HEK293 (cell line): Measurements from ENCODE around the gene RPS27.
A peak's percentile ranks its signal among the peaks of the same experiment; 100 is the strongest.

ENCODE experiments used
- CTCF ChIA-PET: fragments of 350-600 bp; formaldehyde crosslinking; extraction: SDS; loops from one replicate; lab custom pipeline; 2021; ENCODE audit warnings: antibody characterized with exemption; lab: Yijun Ruan, JAX
- POLR2A ChIA-PET: fragments of 300-600 bp; formaldehyde crosslinking; extraction: SDS; loops from one replicate; lab custom pipeline; 2020; ENCODE audit warnings: antibody characterized with exemption, inconsistent platforms; lab: Yijun Ruan, JAX
- H3K27ac ChIP-seq: fragments of 200-500 bp; sonication (Bioruptor generic); 2 replicates; pipeline ENCODE4 v1.5.1; 2014; ENCODE audit warnings: low read depth, low read length, control low read depth, inconsistent platforms; ENCODE audit errors: extremely low read depth
- H3K36me3 ChIP-seq, 2 experiments: fragments of 200-500 bp in 1 of 2; sonication (Bioruptor generic) in 1 of 2; 1 replicate in 1 of 2; 2 replicates in 1 of 2; pipeline ENCODE4 v1.5.1; 2014 to 2017; ENCODE audit warnings: inconsistent platforms in 2 of 2, low read length in 2 of 2; ENCODE audit not compliant: control insufficient read depth in 2 of 2, insufficient read depth in 1 of 2
- H3K4me1 ChIP-seq: fragments of 200-500 bp; sonication (Bioruptor generic); 2 replicates; pipeline ENCODE4 v1.5.1; 2014; ENCODE audit warnings: mild to moderate bottlenecking, low read length, inconsistent platforms; ENCODE audit not compliant: control insufficient read depth, insufficient read depth
- H3K4me3 ChIP-seq: 2 replicates; pipeline ENCODE4 v1.5.1; 2011; ENCODE audit warnings: low read depth, mild to moderate bottlenecking, control low read depth, low read length, moderate library complexity
- H3K9me3 ChIP-seq: fragments of 200-500 bp; sonication (Bioruptor generic); 2 replicates; pipeline ENCODE4 v1.5.1; 2014; ENCODE audit warnings: low read depth, low read length, inconsistent platforms; ENCODE audit not compliant: control insufficient read depth, insufficient read depth
- EGR2 ChIP-seq: fragments of 450-650 bp; formaldehyde crosslinking; IDR thresholded peaks from 2 replicates; pipeline ENCODE4 v1.5.1; 2016; ENCODE audit warnings: low read depth, missing biosample characterization, missing genetic modification characterization
- GLIS2 ChIP-seq: fragments of 450-650 bp; formaldehyde crosslinking; IDR thresholded peaks from 2 replicates; pipeline ENCODE4 v1.5.1; 2016; ENCODE audit warnings: missing biosample characterization, missing genetic modification characterization
- PATZ1 ChIP-seq: fragments of 450-650 bp; formaldehyde crosslinking; IDR thresholded peaks from 2 replicates; pipeline ENCODE4 v1.5.1; 2016; ENCODE audit warnings: missing biosample characterization, missing genetic modification characterization
- RBAK ChIP-seq: fragments of 450-650 bp; formaldehyde crosslinking; IDR thresholded peaks from 2 replicates; pipeline ENCODE4 v1.5.1; 2016; ENCODE audit warnings: missing biosample characterization, missing genetic modification characterization
- WT1 ChIP-seq: fragments of 450-650 bp; formaldehyde crosslinking; IDR thresholded peaks from 2 replicates; pipeline ENCODE4 v1.5.1; 2016; ENCODE audit warnings: missing biosample characterization, missing genetic modification characterization
- YY1 ChIP-seq: fragments of 450-650 bp; formaldehyde crosslinking; IDR thresholded peaks from 2 replicates; pipeline ENCODE4 v1.5.1; 2018; ENCODE audit warnings: missing biosample characterization, missing genetic modification characterization
- ZFHX2 ChIP-seq: fragments of 450-650 bp; formaldehyde crosslinking; conservative IDR thresholded peaks from 2 replicates; pipeline ENCODE4 v1.5.1; 2016; ENCODE audit warnings: missing biosample characterization, missing genetic modification characterization
- ZNF157 ChIP-seq: fragments of 450-650 bp; formaldehyde crosslinking; IDR thresholded peaks from 2 replicates; pipeline ENCODE4 v1.5.1; 2016; ENCODE audit warnings: missing biosample characterization, missing genetic modification characterization
- ZNF280C ChIP-seq: fragments of 450-650 bp; formaldehyde crosslinking; IDR thresholded peaks from 2 replicates; pipeline ENCODE4 v1.5.1; 2016; ENCODE audit warnings: missing biosample characterization, missing genetic modification characterization
- ZNF366 ChIP-seq: fragments of 450-650 bp; formaldehyde crosslinking; conservative IDR thresholded peaks from 2 replicates; pipeline ENCODE4 v1.5.1; 2016; ENCODE audit warnings: missing biosample characterization, missing genetic modification characterization
- ZNF394 ChIP-seq: fragments of 450-650 bp; formaldehyde crosslinking; IDR thresholded peaks from 2 replicates; pipeline ENCODE4 v1.5.1; 2016; ENCODE audit warnings: missing biosample characterization, missing genetic modification characterization, mild to moderate bottlenecking, moderate library complexity, borderline replicate concordance
- ZNF513 ChIP-seq: fragments of 450-650 bp; IDR thresholded peaks from 2 replicates; pipeline ENCODE4 v1.5.1; 2018; ENCODE audit warnings: missing biosample characterization, missing genetic modification characterization
- ZNF610 ChIP-seq: fragments of 450-650 bp; formaldehyde crosslinking; IDR thresholded peaks from 2 replicates; pipeline ENCODE4 v1.5.1; 2016; ENCODE audit warnings: missing biosample characterization, missing genetic modification characterization, borderline replicate concordance
- ZNF692 ChIP-seq: fragments of 450-650 bp; formaldehyde crosslinking; IDR thresholded peaks from 2 replicates; pipeline ENCODE4 v1.5.1; 2016; ENCODE audit warnings: missing biosample characterization, missing genetic modification characterization
- ZNF76 ChIP-seq: fragments of 450-650 bp; formaldehyde crosslinking; IDR thresholded peaks from 2 replicates; pipeline ENCODE4; 2016; ENCODE audit warnings: low read depth, missing biosample characterization, missing genetic modification characterization, borderline replicate concordance
- ZNF791 ChIP-seq: fragments of 450-650 bp; formaldehyde crosslinking; IDR thresholded peaks from 2 replicates; pipeline ENCODE4 v1.5.1; 2016; ENCODE audit warnings: missing biosample characterization, missing genetic modification characterization
- ZNF843 ChIP-seq: fragments of 450-650 bp; formaldehyde crosslinking; IDR thresholded peaks from 2 replicates; pipeline ENCODE4 v1.5.1; 2016; ENCODE audit warnings: missing biosample characterization, missing genetic modification characterization
- ZSCAN16 ChIP-seq: fragments of 450-650 bp; formaldehyde crosslinking; IDR thresholded peaks from 2 replicates; pipeline ENCODE4 v1.5.1; 2016; ENCODE audit warnings: missing biosample characterization, missing genetic modification characterization
- TF ChIP-seq, protein P1 (sequence below): fragments of 450-650 bp; formaldehyde crosslinking; IDR thresholded peaks from 2 replicates; pipeline ENCODE4 v1.5.1; 2016; ENCODE audit warnings: missing biosample characterization, missing genetic modification characterization
- TF ChIP-seq, protein P2 (sequence below): fragments of 450-650 bp; formaldehyde crosslinking; IDR thresholded peaks from 2 replicates; pipeline ENCODE4 v1.5.1; 2016; ENCODE audit warnings: missing biosample characterization, missing genetic modification characterization

Gene RPS27

DNA sequence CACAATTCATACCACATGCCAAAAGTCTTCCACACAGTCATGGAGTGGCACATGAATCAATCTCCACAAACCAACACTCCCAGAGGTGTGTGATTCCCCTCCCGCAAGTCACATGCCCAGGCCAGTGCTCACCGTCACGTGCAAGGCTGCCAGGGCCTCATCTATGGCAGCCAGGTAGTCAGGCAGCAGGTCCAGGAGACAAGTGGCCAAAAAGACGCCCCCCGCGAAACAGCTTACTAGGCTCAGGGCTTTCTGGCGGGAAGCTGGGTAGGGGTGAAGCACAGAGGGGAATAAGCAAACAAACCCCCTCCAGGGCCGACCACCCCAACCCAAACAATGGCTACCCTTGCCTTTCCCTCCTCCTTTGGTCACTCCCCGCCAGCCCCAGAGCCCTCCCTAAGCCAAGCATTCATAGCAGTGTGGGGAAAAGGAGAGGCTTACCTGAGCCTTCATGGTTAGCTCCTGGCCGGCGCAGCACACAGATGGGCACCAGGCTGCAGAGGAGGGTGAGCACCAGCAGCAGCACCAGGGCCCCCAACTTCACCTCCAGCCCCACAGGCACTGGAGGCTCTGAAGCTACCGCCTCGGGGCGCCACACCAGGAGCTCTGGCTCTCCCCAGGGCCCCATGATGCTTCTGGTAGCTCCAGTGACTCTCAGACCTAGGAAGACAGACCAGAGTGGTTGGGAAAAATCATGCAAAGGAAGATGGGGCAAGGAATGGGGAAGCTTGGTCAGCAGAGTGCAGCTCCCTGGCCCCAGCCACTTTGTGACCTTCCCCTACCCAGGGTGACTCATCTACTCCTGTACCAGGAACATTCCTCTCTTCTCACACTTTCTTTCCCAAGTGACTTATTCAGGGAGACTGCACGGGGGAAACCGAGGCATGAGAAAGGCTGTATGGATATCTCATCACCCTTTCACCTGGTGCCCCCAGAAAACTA, 28.2 kb upstream of the RPS27 start (continued):
- TF ChIP-seq, protein P1, sequence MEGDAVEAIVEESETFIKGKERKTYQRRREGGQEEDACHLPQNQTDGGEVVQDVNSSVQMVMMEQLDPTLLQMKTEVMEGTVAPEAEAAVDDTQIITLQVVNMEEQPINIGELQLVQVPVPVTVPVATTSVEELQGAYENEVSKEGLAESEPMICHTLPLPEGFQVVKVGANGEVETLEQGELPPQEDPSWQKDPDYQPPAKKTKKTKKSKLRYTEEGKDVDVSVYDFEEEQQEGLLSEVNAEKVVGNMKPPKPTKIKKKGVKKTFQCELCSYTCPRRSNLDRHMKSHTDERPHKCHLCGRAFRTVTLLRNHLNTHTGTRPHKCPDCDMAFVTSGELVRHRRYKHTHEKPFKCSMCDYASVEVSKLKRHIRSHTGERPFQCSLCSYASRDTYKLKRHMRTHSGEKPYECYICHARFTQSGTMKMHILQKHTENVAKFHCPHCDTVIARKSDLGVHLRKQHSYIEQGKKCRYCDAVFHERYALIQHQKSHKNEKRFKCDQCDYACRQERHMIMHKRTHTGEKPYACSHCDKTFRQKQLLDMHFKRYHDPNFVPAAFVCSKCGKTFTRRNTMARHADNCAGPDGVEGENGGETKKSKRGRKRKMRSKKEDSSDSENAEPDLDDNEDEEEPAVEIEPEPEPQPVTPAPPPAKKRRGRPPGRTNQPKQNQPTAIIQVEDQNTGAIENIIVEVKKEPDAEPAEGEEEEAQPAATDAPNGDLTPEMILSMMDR (tag by site-specific recombination) = 0 out of 2 replicates have a peak, but pooled peaks have one; percentile 20
- TF ChIP-seq EGR2 (tag by site-specific recombination) (no peak), ZNF394 (tag by site-specific recombination) (no peak), GLIS2 (tag by site-specific recombination) (peak; percentile 39), ZNF791 (tag by site-specific recombination) (no peak), ZSCAN16 (tag by site-specific recombination) (no peak), ZFHX2 (tag by site-specific recombination) (no peak), WT1 (tag by site-specific recombination) (peak; percentile 54; the same call in 1 of the 2 replicates), ZNF280C (tag by site-specific recombination) (no peak), PATZ1 (no peak), YY1 (tag by site-specific recombination) (no peak), ZNF366 (tag by site-specific recombination) (no peak)

DNA sequence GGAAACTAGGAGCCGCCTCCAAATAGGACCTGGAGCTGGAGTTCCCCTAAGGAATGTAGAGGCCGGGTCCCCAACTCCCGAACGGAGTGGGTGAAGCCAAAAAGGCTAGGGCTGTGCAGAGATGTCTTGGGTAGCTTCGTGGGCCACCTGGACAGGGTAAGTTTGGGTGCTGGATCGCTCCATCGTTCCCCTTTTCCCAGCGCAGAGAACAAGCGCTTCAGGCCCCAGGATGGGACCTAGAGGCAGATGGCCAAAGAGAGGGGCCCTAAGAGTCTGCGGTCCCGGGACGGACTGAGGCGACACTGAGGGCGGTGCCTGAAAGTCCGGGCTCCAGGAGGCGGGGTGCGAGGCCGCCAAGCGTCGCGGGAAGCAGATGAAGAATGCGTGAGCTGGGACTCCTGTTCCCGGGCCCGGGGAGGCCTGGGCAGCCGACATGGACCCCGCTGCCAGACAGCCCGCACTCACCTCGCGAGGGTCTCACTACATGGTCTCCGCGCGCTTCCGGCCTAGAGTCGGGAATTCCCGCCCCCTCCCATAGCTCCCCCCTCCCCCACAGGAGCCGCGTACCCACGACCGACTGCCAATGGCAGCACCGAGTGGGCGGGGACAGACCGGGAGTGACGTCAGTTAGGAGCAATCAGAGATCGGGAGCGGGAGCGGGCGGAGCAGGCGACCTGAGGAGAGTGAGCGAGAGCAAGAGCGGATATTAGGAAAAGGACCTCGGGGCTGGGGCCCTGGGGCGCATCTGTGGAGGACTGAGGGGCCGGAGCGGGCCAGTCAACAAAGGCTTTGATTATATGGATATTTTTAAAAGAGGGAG, 27.3 kb upstream of the RPS27 start, which contains the start of gene SLC39A1:
TSS of gene SLC39A1 (minus strand) at position 508 of the 820 bp plus-strand sequence. CDS start 822 bp downstream, outside the sequence.
- Histone ChIP-seq H3K9me3 (no peaks in the 10 kb centered on the region), H3K36me3 (peaks cover 0 to 31% of the 10 kb centered on the region in 2 experiments; a peak in 2 of 3 replicates), H3K4me3 (peak within 1 kb of the TSS; percentile 62), H3K4me1 (peaks cover 4% of the 10 kb centered on the region; the same call in 1 of the 2 replicates), H3K27ac (peak within 1 kb of the TSS; percentile 66)
- ChIA-PET POLR2A (interaction anchor here (0.5 to 3.0 kb wide), 21 partner anchors 8 to 325 kb away, joined by 3 to 58 read pairs (median 5); partner anchors contain the start of genes DENND4B, GATAD2B, INTS3 and JTB), CTCF (interaction anchor here (0.7 to 2.2 kb wide), 5 partner anchors 13 to 166 kb away, joined by 3 to 9 read pairs (median 7); partner anchors contain the start of genes DENND4B and RAB13)
- TF ChIP-seq ZNF610 (no peak), ZNF513 (no peak), ZNF157 (tag by site-specific recombination) (no peak), ZNF76 (tag by site-specific recombination) (peak; percentile 33; the same call in 1 of the 2 replicates), WT1 (tag by site-specific recombination) (no peak), RBAK (tag by site-specific recombination) (no peak), ZNF692 (tag by site-specific recombination) (peak; percentile 30; the same call in 1 of the 2 replicates), ZNF843 (tag by site-specific recombination) (no peak)
- TF ChIP-seq, protein P2, sequence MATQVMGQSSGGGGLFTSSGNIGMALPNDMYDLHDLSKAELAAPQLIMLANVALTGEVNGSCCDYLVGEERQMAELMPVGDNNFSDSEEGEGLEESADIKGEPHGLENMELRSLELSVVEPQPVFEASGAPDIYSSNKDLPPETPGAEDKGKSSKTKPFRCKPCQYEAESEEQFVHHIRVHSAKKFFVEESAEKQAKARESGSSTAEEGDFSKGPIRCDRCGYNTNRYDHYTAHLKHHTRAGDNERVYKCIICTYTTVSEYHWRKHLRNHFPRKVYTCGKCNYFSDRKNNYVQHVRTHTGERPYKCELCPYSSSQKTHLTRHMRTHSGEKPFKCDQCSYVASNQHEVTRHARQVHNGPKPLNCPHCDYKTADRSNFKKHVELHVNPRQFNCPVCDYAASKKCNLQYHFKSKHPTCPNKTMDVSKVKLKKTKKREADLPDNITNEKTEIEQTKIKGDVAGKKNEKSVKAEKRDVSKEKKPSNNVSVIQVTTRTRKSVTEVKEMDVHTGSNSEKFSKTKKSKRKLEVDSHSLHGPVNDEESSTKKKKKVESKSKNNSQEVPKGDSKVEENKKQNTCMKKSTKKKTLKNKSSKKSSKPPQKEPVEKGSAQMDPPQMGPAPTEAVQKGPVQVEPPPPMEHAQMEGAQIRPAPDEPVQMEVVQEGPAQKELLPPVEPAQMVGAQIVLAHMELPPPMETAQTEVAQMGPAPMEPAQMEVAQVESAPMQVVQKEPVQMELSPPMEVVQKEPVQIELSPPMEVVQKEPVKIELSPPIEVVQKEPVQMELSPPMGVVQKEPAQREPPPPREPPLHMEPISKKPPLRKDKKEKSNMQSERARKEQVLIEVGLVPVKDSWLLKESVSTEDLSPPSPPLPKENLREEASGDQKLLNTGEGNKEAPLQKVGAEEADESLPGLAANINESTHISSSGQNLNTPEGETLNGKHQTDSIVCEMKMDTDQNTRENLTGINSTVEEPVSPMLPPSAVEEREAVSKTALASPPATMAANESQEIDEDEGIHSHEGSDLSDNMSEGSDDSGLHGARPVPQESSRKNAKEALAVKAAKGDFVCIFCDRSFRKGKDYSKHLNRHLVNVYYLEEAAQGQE (tag by site-specific recombination) = no peak
